Activated T-cell treated with anti-CD3 and anti-CD28 coated beads for 1 hour (primary cell): Measurements from ENCODE around the gene GSTM2.
A peak's percentile ranks its signal among the peaks of the same experiment; 100 is the strongest.
"Not testable (repeated sequence)": the region's sequence is repeated elsewhere in the genome, so short reads cannot be mapped to it uniquely, and the experiment has no call there.

Source experiments
- DNase-seq: peaks from one replicate; pipeline ENCODE4 v3.0.0-alpha.2; 2020; ENCODE audit warnings: low read depth

The GSTM2 gene

GRCh38 chr1:109644670-109645069 is 23.2 kb upstream of the GSTM2 start:
- DNase-seq: no peak

- DNase-seq: no peak
Measured at GRCh38 chr1:109649491-109649914, 18.4 kb upstream of the GSTM2 start.

GRCh38 chr1:109650609-109651008 is 17.2 kb upstream of the GSTM2 start:
- no peak for DNase-seq

- no peak for DNase-seq
Measured at GRCh38 chr1:109652402-109652801, 15.5 kb upstream of the GSTM2 start.

GRCh38 chr1:109653306-109653705 is 14.6 kb upstream of the GSTM2 start:
- no peak for DNase-seq

- no peak for DNase-seq
Measured at GRCh38 chr1:109654519-109654918, 13.3 kb upstream of the GSTM2 start.

GRCh38 chr1:109655615-109656519 is 12.0 kb upstream of the GSTM2 start, which contains the start of gene GSTM4:
Gene GSTM4 (plus strand): TSS chr1:109656099. CDS start chr1:109656390, 291 bp downstream.
- peak; percentile 54 for DNase-seq

- no peak for DNase-seq
Measured at GRCh38 chr1:109657395-109657794, 10.5 kb upstream of the GSTM2 start.

GRCh38 chr1:109657970-109658369 is 9.9 kb upstream of the GSTM2 start:
- DNase-seq: no peak

GRCh38 chr1:109658533-109659042 is 9.3 kb upstream of the GSTM2 start:
- no peak for DNase-seq

- DNase-seq: no peak
Measured at GRCh38 chr1:109659145-109659544, 8.7 kb upstream of the GSTM2 start.

GRCh38 chr1:109659997-109660690 is 7.7 kb upstream of the GSTM2 start:
- no peak for DNase-seq

- not testable (repeated sequence) for DNase-seq
Measured at GRCh38 chr1:109660691-109661026, 7.2 kb upstream of the GSTM2 start.

- DNase-seq: no peak
Measured at GRCh38 chr1:109661391-109661790, 6.5 kb upstream of the GSTM2 start.

- DNase-seq: no peak
Measured at GRCh38 chr1:109664671-109665070, 3.2 kb upstream of the GSTM2 start.

GRCh38 chr1:109668123-109668775 is 392 bp downstream of the GSTM2 start:
- no peak for DNase-seq

- no peak for DNase-seq
Measured at GRCh38 chr1:109669246-109669948, 1.5 kb downstream of the GSTM2 start.

GRCh38 chr1:109669949-109670302 is 2.1 kb downstream of the GSTM2 start:
- DNase-seq: not testable (repeated sequence)

GRCh38 chr1:109671067-109671466 is 3.2 kb downstream of the GSTM2 start:
- no peak for DNase-seq

- not testable (repeated sequence) for DNase-seq
Measured at GRCh38 chr1:109673861-109674260, 6.0 kb downstream of the GSTM2 start.

- not testable (repeated sequence) for DNase-seq
Measured at GRCh38 chr1:109676683-109677381, 9.0 kb downstream of the GSTM2 start.
